DOHH2 (cell line): ENCODE results near the gene GMPR.

Experiments used
- CTCF ChIP-seq: fragments of 200-600 bp; sonication (generic); IDR thresholded peaks from one replicate; pipeline ENCODE4 v1.5.1; 2014; ENCODE audit warnings: antibody characterized with exemption, mild to moderate bottlenecking, low read depth, low read length; ENCODE audit not compliant: poor library complexity, severe bottlenecking
- EZH2phosphoT487 ChIP-seq: fragments of 200-600 bp; sonication (generic); IDR thresholded peaks from 2 replicates; pipeline ENCODE4 v1.6.1; 2017; ENCODE audit warnings: borderline replicate concordance, mild to moderate bottlenecking, antibody characterized with exemption, low read length, moderate library complexity, mixed read lengths

GRCh38 chr6:16212276-16212675, 26.1 kb upstream of the GMPR start:
- TF ChIP-seq CTCF (no peak), EZH2phosphoT487 (no peak)
